AG04450 (cell line): ENCODE results near the gene MSRB3. TPM values are rescaled to one million over a fixed set of nuclear protein-coding genes. Genes with fewer than 3 reads are reported as not detected.

Source experiments
- CTCF ChIA-PET: fragments of 300-600, 350-600 bp; formaldehyde crosslinking; extraction: SDS; loops from one replicate; lab custom pipeline; 2022; ENCODE audit warnings: antibody characterized with exemption, inconsistent platforms; lab: Charles Lee
- POLR2A ChIA-PET: fragments of 350-600 bp; formaldehyde crosslinking; extraction: SDS; loops from one replicate; lab custom pipeline; 2021; ENCODE audit warnings: antibody characterized with exemption, inconsistent platforms; lab: Yijun Ruan, JAX
- DNase-seq: peaks from one replicate; pipeline ENCODE4 v3.0.0-alpha.2; 2011; ENCODE audit warnings: low read depth, low spot score
- H3K27ac ChIP-seq: one replicate; pipeline ENCODE4 v1.5.1; 2012; ENCODE audit warnings: low read depth, low read length, control low read depth
- H3K27me3 ChIP-seq: one replicate; pipeline ENCODE4 v1.6.0; 2012; ENCODE audit warnings: low read length; ENCODE audit not compliant: control insufficient read depth, insufficient read depth
- H3K4me3 ChIP-seq: 2 replicates; pipeline ENCODE4 v1.5.1; 2011; ENCODE audit warnings: mild to moderate bottlenecking, low read depth, low read length, control low read depth
- H3K9me3 ChIP-seq: 2 replicates; pipeline ENCODE4 v1.5.1; 2012; ENCODE audit warnings: low read length; ENCODE audit not compliant: control insufficient read depth, insufficient read depth
- CTCF ChIP-seq: IDR thresholded peaks from 2 replicates; pipeline ENCODE4 v1.5.1; 2011; ENCODE audit warnings: low read depth, low read length, control low read depth, inconsistent platforms
- polyA plus RNA-seq: library from polyadenylated mRNA; depleted of rRNA; stranded (reverse); fragments of >200 nt; gene quantifications from 2 replicates; pipeline ENCODE4 v1.2.3, GENCODE V29; 2011

The MSRB3 gene
- polyA plus RNA-seq, 1 experiment, result 75.6 TPM

- H3K27ac ChIP-seq, result no peak overlapping the region
- no peak for DNase-seq
- ChIA-PET POLR2A (no interaction called here), CTCF (interaction anchor here (0.6 kb wide), 1 partner anchor 26 kb away, joined by 3 read pairs; no protein-coding TSS in a partner anchor)
- no peak for TF ChIP-seq CTCF
- H3K9me3 ChIP-seq, result no peaks in the 10 kb centered on the region
- H3K27me3 ChIP-seq, result no peaks in the 10 kb centered on the region
- H3K4me3 ChIP-seq, result no peak overlapping the region
Measured at GRCh38 chr12:65497660-65498059, 219.2 kb downstream of the MSRB3 start.

- no peak for DNase-seq
- no peak for TF ChIP-seq CTCF
- Histone ChIP-seq H3K27me3 (no peaks in the 10 kb centered on the region), H3K27ac (no peak overlapping the region), H3K4me3 (no peak overlapping the region), H3K9me3 (no peaks in the 10 kb centered on the region)
- CTCF ChIA-PET, result no interaction called here
- POLR2A ChIA-PET, result no interaction called here
Measured at GRCh38 chr12:65499167-65499566, 220.7 kb downstream of the MSRB3 start.

- TF ChIP-seq CTCF, result no peak
- Histone ChIP-seq H3K4me3 (no peak overlapping the region), H3K9me3 (no peaks in the 10 kb centered on the region), H3K27ac (no peak overlapping the region), H3K27me3 (no peaks in the 10 kb centered on the region)
- ChIA-PET CTCF (no interaction called here), POLR2A (no interaction called here)
- no peak for DNase-seq
Measured at GRCh38 chr12:65500091-65500900, 221.8 kb downstream of the MSRB3 start.

- TF ChIP-seq CTCF, result no peak
- DNase-seq, result no peak
- CTCF ChIA-PET, result no interaction called here
- POLR2A ChIA-PET, result no interaction called here
- Histone ChIP-seq H3K9me3 (no peaks in the 10 kb centered on the region), H3K27ac (no peak overlapping the region), H3K4me3 (no peak overlapping the region), H3K27me3 (no peaks in the 10 kb centered on the region)
Measured at GRCh38 chr12:65501093-65501621, 222.7 kb downstream of the MSRB3 start.

GRCh38 chr12:65501935-65502334 lies 223.5 kb downstream of the MSRB3 start:
- no peak for TF ChIP-seq CTCF
- H3K4me3 ChIP-seq, result no peak overlapping the region
- ChIA-PET CTCF (interaction anchor here (0.6 to 0.8 kb wide), 2 partner anchors 101 to 346 kb away, joined by 3 read pairs; no protein-coding TSS in a partner anchor), POLR2A (no interaction called here)
- H3K27ac ChIP-seq, result no peak overlapping the region
- no peaks in the 10 kb centered on the region for H3K9me3 ChIP-seq
- H3K27me3 ChIP-seq, result no peaks in the 10 kb centered on the region
- no peak for DNase-seq
